ENCODE measurements around the gene DDIT4.
"Not testable (repeated sequence)": the region's sequence is repeated elsewhere in the genome, so short reads cannot be mapped to it uniquely, and the experiment has no call there.

The DDIT4 gene

GRCh38 chr10:72292223-72292691 is 18.5 kb downstream of the DDIT4 start:
- H3K4me3 ChIP-seq (ENCODE audit: low read depth, low read length) = no peak overlapping the region

DNA sequence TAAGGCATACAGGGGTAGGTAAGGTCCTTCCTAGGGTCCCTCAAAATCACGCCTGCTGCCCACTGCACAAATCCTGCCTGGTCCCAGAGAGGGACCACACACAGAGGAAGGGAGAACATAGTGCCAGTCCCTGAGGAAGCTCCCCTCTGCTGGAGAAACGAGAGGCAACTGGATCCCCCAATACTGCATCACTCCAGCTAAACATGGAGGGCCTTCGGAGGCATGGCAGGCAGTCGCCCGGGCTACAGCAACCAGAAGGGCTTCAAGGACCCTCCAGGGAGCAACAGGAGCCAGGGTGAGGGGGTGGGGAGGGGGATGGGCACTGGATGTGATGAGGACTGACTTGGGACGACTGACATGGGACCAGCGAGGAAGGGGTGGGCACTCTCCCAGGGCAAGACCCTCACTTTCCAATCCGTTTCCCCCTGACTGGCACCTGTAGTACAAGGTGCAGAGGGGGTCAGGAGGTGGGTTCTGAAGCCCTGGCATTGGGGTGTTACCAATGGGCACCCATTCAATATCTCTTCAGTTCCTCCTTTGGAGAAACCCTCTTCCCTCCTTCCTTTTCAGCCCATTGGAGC is 21.7 kb downstream of the DDIT4 start:
- H3K4me3 ChIP-seq (ENCODE audit: low read depth, low read length) = no peak overlapping the region

- not testable (repeated sequence) for H3K4me3 ChIP-seq (ENCODE audit: low read depth, low read length)
Measured at GRCh38 chr10:72296829-72297280, 23.1 kb downstream of the DDIT4 start.

DNA sequence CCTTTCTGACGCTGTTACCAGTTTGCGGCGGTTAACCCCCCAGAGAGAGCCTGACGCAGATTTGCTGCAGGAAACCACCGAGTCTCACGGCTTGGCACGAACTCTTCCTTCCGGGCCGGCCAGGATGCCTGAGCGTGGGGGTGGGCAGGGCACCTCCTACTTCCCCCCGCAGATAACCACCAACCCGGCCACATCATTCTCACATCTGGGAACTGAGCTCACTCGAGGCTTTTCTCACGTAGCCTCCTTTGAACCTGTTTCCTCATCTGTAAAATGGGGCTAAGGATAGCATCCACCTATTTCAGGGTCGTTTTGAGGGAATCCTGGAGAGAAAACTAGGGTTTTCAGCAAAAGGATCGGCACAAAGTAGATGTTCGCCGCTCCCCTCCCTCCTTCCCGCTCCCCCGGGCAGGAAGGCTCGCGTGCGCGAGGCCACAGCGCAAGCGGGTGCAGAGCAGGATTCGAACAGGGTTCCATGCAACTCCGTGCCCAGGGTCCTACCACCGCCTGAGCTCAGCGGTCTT is 23.6 kb downstream of the DDIT4 start:
- H3K4me3 ChIP-seq (ENCODE audit: low read depth, low read length) = peak overlapping the region; percentile 38

DNA sequence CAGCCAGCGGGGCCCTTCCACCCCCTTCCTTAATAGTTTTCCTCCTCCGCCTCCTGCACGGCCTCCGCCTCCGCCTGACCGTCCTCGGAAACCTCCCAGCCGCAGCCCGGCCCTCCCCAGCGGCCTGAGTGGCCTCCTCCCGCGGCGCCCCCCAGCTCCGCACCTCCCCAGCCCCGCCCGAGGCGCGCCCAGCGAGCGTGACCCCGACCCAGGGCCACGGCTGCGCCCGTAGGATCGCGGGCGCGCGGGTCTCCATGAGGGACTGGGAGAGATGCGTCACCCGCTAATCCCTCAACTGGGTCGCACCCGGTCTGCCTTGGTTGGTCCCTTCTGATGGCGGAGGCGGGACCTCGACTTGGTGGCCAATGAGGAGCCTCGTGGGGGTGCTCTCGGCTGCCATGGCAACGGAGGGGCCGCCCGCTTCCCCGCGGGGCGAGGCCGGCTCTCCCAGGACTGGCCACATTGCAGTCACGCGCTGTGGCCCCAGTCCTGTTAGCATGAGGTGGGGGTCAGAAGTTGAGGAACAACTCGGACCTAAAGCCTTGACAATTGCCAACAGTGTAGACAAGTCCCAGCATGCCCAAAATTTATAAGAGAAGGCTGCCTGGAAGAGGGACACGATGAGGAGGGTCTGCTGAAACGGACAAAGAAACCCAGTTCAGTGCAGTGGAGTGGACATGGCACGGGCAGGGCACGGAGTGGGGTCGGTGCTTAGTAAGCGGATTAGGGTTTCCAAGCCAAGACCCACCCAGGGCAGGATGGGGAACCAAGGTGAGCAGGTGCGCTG is 24.3 kb downstream of the DDIT4 start:
- peak overlapping the region; percentile 38 for H3K4me3 ChIP-seq (ENCODE audit: low read depth, low read length)

- no peak overlapping the region for H3K4me3 ChIP-seq (ENCODE audit: low read depth, low read length)
Measured at GRCh38 chr10:72298592-72299519, 25.1 kb downstream of the DDIT4 start.

DNA sequence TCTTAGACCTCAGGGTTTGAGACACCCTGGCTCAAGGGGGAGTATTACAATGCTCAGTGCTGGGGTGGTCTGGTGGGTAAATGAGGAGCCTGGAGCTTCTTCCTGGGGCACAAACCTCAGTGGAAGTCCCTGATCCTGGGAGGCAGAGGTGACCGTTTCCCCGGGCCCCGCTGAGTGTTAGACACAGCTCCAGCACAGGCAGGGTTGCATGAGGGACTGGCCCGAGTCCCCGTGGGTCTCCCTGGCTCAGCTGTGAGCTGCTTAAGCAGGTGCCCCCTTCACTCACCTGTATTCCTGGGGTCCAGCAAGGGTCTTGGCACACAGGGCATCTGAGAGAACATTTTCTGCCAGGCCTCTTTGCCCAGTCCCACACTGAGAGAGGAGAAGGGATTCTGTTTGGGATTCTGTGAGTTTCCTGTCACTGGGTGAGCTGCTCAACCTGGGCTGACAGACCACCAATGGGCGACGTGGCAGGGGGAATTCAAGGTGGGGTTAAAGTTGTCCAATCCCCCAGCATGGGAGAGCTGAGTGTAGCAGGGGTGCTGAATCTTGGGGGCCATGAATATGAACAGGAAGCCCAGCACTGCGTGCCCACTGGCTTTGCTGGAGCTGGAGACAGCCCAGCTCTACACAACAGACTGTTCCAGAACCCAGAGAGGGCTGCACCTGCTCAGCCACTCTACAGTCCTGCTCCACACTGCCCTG is 29.9 kb downstream of the DDIT4 start:
- H3K4me3 ChIP-seq (ENCODE audit: low read depth, low read length) = no peak overlapping the region

DNA sequence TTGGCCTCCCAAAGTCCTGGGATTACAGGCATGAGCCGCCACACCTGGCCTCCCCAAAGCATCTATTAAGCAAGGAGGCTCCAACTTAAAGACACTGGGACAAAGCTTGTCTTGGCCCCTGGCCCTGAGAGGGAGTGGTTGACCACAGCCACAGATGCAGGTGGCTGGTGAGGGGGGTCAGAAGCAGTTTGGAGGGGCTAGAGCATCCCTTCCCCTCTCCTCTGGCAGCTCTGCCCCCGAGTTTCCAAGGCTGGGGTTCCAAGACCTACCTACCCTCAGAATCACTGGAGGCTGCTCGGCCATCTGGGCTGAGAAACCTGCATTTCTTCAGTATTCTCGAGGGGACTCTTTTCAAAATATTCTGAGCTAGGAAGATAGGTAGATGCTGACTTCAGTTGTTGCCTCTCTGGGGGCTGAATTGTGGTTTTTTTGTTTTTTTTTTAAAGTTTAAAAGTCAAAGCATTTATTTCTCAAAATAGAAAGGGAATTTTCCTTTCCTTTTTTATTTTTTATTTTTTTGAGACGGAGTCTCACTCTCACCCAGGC is 32.6 kb downstream of the DDIT4 start:
- H3K4me3 ChIP-seq (ENCODE audit: low read depth, low read length) = no peak overlapping the region

DNA sequence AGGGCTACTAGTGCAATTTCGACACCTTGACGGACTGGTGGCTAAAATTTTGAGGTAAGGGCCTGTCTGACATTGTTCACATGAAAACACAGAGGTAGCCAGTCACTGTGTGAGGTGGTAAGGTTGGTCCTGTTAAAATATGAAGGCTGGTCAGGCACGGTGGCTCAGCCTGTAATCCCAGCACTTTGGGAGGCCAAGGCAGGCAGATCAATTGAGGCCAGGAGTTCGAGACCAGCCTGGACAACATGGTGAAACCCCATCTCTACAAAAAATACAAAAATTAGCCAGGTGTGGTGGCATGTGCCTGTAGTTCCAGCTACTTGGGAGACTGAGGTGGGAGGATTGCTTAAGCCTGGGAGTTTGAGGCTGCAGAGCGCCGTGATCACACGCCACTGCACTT is 34.0 kb downstream of the DDIT4 start:
- H3K4me3 ChIP-seq (ENCODE audit: low read depth, low read length) = not testable (repeated sequence)

- H3K4me3 ChIP-seq (ENCODE audit: low read depth, low read length) = no peak overlapping the region
Measured at GRCh38 chr10:72308320-72308987, 34.7 kb downstream of the DDIT4 start.

GRCh38 chr10:72309290-72310240 is 35.8 kb downstream of the DDIT4 start:
- no peak overlapping the region for H3K4me3 ChIP-seq (ENCODE audit: low read depth, low read length)

- H3K4me3 ChIP-seq (ENCODE audit: low read depth, low read length) = no peak overlapping the region
Measured at GRCh38 chr10:72310241-72310633, 36.5 kb downstream of the DDIT4 start.

GRCh38 chr10:72310636-72311035 is 36.9 kb downstream of the DDIT4 start:
- H3K4me3 ChIP-seq (ENCODE audit: low read depth, low read length) = no peak overlapping the region

GRCh38 chr10:72311667-72312066 is 37.9 kb downstream of the DDIT4 start:
- no peak overlapping the region for H3K4me3 ChIP-seq (ENCODE audit: low read depth, low read length)

GRCh38 chr10:72312865-72313391 is 39.2 kb downstream of the DDIT4 start:
- no peak overlapping the region for H3K4me3 ChIP-seq (ENCODE audit: low read depth, low read length)

DNA sequence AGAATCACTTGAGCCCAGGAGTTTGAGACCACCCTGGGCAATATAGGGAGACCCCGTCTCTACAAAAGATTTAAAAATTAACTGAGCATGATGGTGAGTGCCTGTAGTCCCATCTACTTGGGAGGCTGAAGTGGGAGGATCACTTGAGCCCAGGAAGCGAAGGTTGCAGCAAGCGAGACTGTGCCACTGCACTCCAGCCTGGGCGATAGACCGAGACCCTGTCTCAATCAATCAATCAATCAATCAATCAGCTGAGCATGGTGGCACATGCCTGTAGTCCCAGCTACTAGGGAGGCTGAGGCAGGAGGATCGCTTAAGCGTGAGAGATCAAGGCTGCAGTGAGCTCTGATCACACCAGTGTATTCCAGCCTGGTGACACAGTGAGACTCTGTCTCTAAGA is 40.5 kb downstream of the DDIT4 start:
- H3K4me3 ChIP-seq (ENCODE audit: low read depth, low read length) = no peak overlapping the region

GRCh38 chr10:72315054-72315453 is 41.3 kb downstream of the DDIT4 start:
- H3K4me3 ChIP-seq (ENCODE audit: low read depth, low read length) = no peak overlapping the region

DNA sequence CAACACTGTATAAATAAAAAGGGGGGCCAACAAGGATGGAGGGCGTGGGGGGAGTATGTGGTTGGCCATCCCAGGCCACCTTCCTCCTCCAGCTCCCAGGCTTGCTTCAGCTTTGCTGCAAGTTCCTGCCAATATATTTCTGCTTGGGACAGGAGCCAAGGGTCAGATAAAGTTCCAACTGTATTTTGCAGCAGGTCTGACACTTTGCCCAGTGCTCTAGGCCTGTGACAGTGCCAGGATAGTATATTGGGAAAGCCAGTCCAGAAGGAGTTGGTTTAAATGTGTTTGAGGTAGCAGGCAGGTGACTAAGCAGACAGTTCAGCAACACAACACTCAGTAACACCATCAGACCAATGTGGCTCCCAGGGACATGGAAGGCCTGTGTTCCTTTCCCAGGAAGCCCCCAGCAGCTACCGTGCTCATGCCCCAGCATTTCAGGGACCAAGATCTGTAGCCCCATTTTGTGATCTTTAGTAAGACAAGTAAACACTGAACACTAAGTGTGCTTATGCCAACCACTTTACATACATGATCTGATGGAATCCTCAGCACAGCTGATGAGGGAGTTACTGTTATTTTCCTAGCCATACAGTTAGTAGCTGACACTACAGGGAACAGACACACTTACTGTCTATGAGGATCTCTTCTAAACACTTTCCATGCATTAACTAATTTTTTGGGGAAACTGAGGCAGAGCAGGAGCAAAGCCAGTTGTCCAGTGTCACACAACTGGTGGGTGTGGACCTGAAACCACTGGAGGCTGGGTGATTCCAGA is 42.1 kb downstream of the DDIT4 start:
- no peak overlapping the region for H3K4me3 ChIP-seq (ENCODE audit: low read depth, low read length)
